Right lung (tissue), 10 donors: ENCODE data around the gene C7orf33. TPM values are rescaled to one million over a fixed set of nuclear protein-coding genes. Genes with fewer than 3 reads are reported as not detected.
"Not testable (repeated sequence)": the region's sequence is repeated elsewhere in the genome, so short reads cannot be mapped to it uniquely, and the experiment has no call there.

Experiments used
- DNase-seq, 2 donors: peaks; one replicate each; pipeline ENCODE4 v3.0.0-alpha.2; 2013
- long read RNA-seq, 8 donors: transcript quantifications; one replicate each; lab custom pipeline, GENCODE V29; 2026
- polyA plus RNA-seq, 5 donors: library from polyadenylated mRNA; unstranded; fragments of 120-200 nt; gene quantifications; one replicate each; pipeline versions ENCODE4 v1.2.1 to v1.2.3, GENCODE V29; 2013; ENCODE audit warnings: inconsistent platforms in 1 of 5, low replicate concordance in 1 of 5; ENCODE audit not compliant: insufficient read length in 5 of 5, insufficient read depth in 1 of 5

C7orf33 gene, protein sequence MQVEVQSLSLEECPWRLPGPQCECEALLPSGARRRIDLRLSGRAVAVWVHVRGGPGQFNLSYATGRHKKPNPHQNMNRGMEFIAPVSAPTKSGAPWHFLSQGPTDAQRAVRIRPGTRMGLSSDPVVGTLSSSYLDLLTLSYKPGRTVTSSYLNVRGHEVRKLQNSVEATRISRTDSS
- not detected for polyA plus RNA-seq
- long read RNA-seq, donor 1 = 0 reads
- long read RNA-seq, donor 2 = 0 reads
- long read RNA-seq, donor 3 = 0 reads
- long read RNA-seq, donor 4 = 0 reads
- long read RNA-seq, donor 5 = 0 reads
- long read RNA-seq, donor 6 = 0 reads
- long read RNA-seq, donor 7 = 0 reads
- long read RNA-seq, donor 8 = 0 reads

DNA sequence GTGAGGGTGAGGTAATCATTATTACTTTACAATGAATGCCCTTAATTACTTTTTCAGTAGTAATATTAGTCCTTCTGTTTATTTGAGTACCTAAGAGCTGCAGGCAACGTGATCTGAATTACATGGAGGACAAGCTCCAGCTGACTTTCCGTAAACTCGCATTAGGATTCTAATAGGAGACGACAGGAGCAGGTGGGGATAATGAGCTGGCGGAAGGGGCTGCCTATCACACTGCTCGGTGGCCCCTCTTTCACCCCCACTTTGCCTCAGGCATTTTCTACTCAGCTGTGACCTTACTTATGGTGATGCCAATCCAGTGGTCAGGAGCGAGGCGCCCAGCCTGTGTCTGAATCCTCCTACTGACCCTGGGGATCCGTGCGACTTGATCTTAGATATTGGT, at the start of gene C7orf33:
TSS of gene C7orf33 (plus strand) at position 296 of the 400 bp plus-strand sequence. CDS start 160 bp downstream, outside the sequence.
- DNase-seq = no peak

DNA sequence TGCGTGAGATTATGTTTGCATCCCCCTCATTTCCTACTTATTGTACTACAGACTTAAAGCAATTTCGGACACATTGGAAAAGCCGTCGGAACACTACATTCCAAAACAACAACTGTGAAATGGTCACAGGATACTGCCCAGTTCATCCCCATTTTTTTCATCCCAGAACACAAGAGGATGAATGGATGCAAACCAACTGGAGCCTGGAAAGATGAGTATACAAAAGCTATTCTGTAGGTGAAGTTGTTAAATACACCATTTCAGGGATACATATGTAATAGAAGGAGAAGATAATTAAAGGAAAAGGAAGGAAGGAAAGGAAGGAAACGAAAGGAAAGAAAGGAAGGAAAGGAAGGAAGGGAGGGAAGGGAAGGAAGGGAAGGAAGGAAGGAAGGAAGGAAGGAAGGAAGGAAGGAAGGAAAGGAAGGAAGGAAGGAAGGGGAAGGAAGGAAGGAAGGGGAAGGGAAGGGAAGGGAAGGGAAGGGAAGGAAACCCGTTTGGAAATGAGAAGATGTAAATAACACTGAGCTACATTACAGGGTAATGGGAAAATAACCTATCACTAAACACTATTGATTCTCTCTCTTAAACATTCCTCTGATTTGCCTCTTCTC, 48.6 kb upstream of the C7orf33 start:
- no peak for DNase-seq

DNA sequence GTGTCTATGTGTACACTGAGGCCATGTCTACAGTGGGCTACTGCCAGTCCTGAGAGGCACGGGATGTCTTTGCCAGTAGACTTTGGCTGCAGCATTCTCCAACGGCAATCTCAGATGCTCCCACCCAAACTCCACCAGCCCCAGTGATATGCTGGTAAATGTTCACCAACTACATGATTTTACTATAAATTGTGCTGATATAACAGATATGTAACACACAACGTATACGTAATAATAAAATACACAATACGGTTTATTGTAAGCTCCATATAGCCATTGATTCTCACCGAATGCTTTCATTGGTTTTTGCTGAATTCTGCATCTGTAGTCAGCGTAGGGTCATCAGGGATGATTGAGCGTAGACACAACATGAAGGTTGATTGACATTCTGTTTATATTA, 47.3 kb upstream of the C7orf33 start:
- DNase-seq = no peak

DNA sequence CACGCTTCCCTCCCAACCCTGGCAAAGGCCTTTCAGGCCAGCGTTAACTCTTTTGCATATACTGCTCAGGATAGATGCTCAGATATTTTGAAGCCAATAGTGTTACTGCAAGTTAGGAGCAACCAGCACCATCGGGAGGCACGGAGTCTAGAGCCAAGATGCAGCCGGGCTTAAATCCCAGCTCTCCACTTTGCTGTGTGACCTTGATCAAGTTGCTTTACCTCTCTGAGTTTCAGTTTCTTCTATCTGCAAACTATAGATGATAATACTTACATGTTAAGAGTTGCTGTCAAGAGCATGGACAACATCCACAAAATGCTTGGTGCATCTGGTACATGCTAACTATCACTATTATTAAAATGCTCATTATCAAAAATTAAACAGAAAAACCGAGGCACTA, 45.4 kb upstream of the C7orf33 start:
- no peak for DNase-seq

DNA sequence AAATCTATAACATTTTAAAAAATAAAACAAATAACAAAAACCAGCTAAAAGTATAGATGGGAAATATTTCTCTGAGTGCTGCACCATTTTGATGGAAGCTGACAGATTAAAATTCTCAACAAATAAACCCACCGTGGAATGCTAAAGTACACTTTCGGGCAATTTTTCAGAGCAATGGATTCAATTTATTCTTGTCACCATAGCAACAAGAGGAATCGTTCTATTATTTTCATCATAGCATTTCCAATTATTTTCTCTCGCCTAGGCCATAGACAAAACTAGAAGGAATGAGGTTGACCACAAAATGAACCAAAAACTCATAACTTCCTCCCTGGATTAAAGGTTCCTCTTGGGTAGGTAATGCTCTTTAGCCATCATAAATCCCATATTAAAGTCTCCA, 44.6 kb upstream of the C7orf33 start:
- no peak for DNase-seq

DNA sequence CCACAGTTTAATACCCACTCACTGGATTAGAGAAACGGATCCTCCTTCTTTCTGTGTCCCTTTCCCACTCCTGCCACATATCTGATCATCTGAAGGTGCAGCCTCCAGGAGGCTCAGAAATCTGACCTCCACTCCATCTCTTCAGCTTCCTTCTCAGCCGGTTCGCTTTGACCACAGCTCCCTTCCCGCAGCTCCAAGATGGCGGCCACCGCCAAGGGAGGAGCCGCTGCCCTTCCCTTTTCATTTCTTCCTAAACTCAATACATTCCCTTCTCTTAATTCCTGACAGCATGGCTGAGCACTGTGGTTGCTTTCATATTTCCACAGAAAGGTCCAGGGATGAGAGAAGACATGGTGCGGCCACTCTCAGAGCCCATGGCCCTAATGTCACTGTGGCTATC, 43.7 kb upstream of the C7orf33 start:
- no peak for DNase-seq

DNA sequence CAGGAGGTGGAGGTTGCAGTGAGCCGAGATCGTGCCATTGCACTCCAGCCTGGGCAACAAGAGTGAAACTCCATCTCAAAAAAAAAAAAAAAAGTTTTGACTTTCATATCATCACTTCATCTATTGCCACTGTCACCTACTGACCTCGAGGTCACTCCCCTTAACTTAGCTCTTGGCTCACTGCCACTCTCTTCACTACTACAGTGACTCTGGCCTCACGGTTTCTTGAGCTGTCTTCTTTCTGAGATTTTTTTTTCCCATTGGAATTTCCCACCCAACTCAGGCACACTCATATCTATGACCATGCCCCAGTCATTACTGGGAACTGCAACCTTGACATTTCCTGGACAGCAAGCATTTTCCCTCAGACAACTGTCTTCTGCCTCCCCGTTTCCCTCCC, 42.6 kb upstream of the C7orf33 start:
- no peak for DNase-seq

DNA sequence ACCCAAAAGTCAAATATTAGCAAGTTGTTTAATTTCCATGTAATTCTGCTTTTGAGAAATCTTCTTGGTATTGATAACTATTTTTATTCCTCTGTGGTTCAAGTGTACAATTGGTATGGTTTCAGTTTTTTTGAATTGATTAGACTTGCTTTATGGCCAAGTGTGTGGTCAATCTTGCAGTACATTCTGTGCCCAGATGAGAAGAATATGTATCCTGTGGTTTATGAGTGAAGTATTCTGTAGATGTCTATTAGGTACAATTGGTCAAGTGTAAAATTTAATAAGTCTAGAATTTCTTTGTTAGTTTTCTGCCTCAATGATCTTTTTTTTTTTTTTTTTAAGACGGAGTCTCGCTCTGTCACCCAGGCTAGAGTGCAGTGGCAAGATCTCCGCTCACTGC, 36.6 kb upstream of the C7orf33 start:
- DNase-seq = no peak

DNA sequence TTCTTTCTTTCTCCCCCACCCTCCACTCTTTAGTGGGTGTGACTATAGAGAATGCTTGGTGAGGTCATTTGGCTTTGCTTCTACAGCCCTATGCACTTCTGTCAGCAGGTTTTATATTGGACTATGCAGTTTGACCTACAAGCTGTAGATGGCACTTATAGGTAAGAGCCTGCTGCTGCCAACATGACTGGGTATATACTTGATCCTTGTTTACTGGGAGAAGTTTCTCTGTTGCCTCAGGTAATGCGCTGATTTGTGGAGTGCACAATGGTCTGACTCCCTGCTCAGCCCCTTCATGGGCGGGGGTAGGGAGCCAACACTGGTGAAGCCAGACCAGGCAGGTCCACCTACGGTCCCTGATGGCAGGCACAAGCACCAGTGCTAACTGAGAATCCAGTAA, 33.7 kb upstream of the C7orf33 start:
- no peak for DNase-seq

DNA sequence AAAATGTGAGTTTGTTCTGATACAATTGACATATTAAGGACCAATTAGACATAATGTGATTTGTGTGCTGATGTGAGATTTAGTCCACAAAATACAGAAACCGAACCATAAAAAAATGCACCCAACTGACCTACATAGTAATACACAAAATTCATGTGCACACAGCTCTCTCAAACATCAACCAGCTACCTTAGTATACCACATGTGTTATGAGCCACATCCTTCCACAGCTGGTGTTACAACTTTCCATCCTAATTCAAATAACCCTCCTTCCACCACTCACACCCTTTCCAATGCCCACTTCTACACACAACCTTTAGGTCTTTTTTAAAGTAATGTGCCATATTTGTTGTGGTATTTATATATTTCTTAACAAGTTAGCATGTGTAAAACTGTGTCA, 31.7 kb upstream of the C7orf33 start:
- DNase-seq = no peak

DNA sequence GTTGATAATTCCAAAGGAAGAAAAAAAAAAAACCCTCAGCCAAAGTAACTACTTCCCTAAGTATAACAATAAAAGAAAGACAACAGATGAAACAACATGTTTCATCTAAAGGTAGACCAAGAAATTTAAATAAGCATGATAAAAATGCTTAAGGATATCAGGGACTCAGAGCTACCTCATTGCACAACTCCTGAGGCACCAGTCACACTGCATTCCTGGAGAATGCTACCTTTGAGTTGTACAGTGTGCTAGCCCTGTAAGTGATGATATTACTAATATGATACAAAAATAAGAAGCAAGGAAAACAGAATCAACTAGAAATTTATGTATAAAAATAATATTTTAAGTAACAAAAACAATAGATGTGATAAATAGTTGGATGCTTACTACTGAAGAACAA, 29.5 kb upstream of the C7orf33 start:
- DNase-seq = no peak

DNA sequence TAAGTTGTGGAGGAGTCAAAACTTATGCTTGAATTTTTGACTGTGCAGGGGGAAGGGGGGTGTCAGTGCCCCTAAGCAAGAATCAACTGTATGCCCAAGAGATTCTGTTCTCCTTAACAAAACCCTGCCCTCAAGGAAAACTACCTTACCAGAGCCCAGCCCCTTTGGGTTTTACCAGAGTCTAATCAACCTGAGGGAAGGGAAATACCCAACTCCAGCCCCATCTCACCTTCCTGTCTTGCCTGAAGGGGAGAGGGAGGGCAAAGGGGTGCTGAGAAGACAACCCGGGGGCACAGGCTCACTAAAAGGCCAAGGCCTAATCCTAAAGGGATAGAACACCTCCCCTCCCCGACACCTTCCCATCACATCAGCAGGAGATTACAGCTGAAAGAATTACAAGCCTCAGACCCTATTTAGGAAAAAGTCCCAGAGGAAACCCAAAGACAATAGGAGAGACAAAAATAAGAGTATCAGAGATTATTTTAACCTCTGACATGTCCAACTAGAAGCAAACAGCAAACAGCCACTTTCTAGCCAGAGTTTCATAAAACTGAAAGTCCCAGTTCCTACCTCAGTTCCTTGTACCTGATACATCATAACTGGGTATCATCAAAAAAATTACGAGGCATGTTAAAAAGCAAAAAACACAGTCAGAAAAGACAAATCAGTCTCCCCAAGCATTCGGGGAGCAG, 26.8 kb upstream of the C7orf33 start:
- DNase-seq = no peak

DNA sequence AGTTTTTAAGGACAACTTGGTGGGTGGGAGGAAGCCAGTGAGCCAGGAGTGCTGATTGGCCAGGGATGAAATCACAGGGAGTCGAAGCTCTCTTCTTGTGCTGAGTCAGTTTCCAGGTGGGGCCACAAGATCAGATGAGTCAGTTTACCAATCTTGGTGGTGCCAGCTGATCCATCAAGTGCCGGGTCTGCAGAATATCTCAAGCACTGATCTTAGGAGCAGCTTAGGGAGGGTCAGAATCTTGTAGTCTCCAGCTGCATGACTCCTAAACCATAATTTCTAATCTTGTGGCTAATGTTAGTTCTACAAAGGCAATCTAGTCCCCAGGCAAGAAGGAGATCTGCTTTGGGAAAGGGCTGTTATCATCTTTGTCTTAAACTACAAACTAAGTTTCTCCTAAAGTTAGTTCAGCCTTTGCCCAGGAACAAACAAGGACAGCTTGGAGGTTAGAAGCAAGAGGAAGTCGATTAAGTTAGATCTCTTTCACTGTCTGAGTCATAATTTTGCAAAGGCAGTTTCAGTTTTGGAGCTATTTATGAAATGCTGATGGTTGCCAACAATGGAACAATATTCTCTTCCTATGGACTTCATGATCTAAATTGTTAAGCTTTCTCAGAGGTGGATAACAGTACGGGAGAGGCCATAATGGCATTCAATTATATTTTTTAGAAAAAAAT, 26.2 kb upstream of the C7orf33 start:
- DNase-seq = not testable (repeated sequence)

DNA sequence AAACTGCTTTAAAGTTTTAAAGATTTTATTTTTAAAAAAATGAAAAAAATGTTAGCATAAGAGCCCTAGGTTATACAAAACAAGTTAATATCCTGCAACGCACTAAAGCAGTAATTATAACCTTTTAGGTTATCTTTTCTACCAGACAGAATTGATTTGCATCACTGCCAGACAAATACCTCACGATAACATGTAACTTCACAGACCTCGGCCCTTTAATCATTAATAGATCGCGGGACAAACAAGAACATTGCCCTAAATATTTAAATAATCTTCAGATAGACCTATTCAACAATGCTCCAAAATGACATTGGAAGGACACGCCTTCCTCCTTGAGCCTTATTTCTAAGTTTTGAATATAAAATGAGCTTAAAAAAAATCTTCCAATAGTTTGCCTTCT, 23.8 kb upstream of the C7orf33 start:
- no peak for DNase-seq

DNA sequence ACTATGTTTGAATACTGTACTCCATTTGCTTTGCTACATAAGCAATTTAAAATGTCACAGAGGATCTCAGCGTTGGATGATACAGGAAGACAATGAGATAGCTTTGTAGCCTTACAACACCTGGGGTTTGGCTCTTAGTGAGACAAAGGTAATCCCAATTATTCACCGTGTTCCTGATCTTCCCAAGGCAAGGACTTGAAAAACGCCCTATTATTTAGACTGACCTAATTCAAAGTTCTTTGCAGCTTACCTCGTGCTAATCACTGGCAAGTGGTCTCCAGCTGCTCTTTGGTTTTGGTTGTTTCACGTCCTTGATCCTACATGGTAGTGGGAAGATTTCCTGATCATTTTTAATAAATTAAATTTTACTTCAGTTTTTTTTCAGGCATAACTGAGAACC, 23.0 kb upstream of the C7orf33 start:
- no peak for DNase-seq

DNA sequence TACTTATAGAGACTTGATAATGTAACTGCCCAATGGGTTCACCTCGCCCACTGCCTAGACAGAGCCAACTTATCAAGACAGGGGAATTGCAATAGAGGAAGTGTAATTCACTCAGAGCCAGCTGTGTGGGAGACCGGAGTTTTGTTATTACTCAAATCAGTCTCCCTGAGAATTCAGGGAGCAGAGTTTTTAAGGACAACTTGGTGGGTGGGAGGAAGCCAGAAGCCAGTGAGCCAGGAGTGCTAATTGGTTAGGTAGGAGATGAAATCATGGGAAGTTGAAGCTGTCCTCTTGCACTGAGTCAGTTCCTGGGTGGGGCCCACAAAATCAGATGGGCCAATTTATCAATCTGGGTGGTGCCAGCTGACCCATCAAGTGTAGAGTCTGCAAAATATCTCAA, 20.1 kb upstream of the C7orf33 start:
- no peak for DNase-seq

DNA sequence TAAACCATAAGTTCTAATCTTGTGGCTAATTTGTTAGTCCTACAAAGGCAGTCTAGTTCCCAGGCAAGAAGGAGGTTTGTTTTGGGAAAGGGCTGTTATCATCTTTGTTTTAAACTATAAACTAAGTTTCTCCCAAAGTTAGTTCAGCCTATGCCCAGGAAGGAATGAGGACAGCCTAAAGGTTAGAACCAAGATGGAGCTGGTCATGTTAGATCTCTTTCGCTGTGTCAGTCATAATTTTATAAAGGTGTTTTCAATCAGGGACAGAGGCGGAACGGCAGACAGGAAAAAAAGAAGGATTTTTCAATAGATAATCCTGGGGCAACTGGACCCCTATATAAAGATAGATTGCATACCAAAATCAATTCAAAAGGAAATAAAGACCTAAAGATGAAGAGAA, 19.6 kb upstream of the C7orf33 start:
- not testable (repeated sequence) for DNase-seq

DNA sequence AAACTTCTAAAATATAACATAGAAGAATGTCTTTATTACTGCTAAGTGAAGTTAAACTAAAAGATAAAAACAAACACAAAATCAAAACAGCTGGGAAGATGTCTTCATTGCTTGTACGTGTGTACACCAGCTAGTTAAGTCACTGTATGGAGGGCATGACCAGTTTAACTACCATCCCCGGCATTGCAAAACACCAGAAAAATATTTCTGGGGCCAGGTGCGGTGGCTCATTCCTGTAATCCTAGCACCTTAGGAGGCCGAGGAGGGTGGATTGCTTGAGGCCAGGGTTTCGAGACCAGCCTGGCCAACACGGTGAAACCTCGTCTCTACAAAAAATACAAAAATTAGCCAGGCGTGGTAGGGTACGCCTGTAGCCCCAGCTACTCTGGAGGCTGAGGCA, 19.2 kb upstream of the C7orf33 start:
- DNase-seq = no peak

DNA sequence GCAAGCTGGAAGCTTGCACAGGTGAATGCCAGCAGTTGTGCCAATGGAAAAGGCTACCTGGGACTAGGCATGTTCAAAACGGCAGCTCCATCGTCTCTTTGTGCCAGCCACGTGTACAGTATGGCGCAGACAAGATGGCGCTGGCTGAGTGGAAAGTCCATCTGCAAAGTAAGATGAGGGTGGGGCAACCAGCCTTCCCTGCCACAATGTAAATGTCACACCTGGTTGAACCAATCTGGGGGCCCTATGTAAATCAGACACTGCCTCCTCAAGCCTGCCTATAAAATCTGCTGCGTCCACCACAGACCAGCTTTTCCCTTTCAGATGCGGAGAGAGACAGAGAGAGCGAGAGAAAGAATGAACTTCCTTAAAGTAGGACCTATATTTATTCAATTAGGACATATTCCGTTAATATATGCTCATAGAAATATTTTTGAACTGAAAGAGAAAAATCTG, 18.5 kb upstream of the C7orf33 start:
- no peak for DNase-seq

DNA sequence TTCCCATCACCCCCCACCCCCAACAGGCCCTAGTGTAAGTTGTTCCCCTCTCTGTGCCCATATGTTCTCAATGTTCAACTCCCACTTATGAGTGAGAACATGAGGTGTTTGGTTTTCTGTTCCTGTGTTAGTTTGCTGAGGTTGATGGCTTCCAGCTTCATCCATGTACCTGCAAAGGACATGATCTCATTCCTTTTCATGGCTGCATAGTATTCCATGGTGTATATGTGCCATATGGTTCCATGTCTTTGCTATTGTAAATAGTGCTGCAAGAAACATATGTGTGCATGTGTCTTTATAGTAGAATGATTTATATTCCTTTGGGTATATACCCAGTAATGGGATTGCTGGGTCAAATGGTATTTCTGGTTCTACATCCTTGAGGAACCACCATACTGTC, 17.0 kb upstream of the C7orf33 start:
- DNase-seq = not testable (repeated sequence)

DNA sequence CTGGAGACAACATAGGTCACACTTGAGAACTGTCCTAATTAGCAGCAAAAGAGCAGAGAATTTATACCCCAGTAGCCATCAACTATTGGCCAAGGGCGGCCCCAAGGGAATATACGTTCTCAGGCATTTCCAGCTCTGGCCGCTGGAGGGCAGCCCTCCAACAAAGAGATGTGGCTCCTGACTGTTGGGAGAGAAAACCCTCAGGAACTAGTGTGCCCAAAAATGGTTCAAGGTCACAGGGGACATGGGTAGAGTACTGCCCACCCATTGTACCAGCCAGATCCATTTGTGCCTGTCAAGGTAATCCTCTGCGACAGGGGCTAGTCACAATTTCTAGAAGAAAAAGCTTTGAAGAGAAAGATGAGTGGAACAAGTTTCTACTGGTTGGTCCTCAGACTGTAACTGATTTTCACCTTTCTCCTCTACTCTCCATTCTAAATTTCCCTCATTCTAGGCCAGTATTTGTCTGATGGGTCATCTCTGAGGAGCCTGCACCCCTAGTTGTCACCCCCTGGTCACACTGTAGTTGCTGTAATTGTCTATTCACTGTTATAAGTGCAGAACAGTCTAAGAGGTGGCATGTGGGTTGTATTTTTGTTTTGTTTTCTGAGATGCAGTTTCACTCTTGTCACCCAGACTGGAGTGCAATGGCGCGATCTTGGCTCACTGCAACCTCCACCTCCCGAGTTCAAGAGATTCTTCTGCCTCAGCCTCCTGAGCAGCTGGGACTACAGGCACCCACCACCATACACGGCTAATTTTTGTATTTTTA, 14.7 kb upstream of the C7orf33 start:
- DNase-seq = peak; percentile 31 to 52

DNA sequence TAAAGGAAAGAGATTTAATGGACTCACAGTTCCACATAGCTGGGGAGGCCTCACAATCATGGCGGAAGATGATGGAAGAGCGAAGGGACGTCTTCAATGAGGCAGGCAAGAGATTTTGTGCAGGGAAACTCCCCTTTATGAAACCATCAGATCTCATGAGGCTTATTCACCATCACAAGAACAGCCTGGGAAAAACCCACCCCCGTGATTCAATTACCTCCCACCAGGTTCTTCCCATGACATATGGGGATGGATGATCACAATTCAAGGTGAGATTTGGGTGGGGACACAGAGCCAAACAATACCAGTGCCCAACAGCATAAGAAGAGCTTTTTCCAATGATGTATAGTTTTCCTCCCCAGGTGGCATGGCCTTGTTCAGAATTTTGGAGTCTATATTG, 11.2 kb upstream of the C7orf33 start:
- DNase-seq = no peak
